G401.6 (cell line): Measurements from ENCODE around the gene ITGA3.

Experiments used
- FAIRE-seq: peaks from 2 replicates; lab custom pipeline; 2012; peaks lifted over from hg19 to GRCh38; lab: Jason Lieb, UNC

The ITGA3 gene

DNA sequence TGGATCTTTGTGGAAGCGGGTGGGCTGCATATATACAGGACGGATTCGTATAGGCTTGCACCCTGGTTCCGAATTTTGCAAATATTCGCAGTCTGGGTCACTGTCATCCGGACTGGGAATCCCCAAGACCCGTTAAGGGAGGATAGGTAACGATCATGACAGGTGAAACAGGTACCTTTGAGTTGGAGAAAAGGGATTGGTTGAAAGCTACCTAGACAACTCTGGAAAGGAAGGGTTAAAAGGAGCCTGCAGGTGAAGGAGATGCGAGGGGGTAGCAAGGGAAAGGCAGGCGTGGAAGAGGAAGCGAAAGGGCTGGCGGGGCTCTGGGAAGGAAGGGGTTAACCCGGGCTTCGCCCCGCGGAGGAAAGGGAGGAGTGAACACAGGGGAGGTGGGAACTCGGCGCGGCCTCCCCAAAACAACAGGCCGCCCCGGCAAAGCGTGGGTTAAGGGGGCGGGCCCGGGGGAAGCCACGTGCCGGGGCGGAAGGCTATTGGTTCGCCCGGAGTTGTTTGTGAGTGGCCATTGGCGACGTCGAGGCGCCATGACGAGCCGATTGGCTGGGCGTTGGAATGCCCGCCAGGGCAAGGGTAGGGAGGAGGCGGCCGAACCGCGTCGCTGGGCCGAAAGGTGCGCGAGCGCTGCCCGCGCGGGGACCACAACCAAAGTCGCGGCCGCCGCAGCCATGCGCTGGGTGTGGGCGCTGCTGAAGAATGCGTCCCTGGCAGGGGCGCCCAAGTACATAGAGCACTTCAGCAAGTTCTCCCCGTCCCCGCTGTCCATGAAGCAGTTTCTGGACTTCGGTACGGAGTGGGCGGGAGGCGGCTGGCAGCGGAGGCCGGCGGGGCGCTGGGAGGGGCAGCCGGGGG is 39.1 kb downstream of the ITGA3 start, which contains the start of gene PDK2:
TSS of gene PDK2 (plus strand) at position 599 of the 867 bp plus-strand sequence. CDS start at position 684, 85 bp downstream.
- peak; percentile 95 for FAIRE-seq

DNA sequence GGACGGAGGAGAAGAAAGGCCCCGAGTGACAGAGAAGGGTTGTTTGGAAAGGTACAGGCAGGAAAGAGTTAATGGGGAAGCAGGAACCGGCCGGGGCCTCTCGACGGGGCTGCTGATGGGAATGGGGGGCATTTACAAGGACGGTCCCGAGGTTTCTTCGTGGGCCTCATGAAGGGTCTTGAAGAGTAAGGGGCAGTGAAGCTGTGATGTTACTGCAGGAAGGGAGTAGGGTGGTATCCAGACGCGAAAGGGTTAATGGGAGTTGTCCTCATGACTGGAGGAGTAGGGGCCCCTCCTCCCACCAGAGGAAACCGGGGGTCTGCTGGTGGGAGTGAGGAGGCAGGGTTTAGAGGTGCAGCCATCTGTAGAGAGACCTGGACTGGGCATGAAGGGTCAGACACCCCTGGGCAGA is 39.7 kb downstream of the ITGA3 start:
- FAIRE-seq, result no peak

DNA sequence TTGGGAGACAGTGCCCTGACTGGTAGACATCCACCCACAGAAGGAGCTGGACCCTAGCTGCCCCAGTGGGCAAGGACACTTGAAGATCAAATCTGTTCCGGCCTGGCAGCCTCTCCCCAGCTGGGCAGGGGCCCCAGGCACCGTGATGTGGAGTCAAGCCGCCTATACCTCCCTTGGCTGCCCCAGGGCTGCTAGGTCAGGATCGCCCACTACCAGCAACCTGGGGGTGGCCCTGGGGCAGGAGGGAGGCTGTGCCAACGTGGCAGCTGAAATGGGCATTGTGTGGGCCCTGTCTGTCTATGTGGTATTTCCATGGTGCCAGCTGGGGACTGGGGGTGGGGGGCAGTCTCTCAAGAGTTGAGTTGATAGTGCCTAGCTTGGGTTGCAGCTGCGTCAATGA is 40.2 kb downstream of the ITGA3 start:
- FAIRE-seq, result no peak

DNA sequence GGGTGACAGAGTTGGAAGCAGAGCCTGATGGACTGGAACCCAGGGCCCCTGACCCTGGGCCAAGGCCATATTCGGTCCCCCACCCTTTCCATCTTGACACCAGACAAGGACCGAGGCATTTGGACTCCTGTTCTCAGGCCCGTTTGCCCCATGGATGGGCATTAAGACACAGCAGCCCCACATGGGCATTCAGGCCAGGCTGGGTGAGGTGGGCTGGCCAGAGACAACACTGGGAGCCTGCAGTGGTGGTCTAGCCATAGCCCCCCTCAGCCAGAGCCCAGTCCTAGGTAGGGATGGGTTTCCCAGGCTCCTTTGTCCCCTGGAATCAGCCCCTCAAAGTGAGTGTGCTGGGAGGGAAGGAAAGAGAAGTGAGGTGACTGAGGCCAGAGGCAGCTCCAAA is 40.8 kb downstream of the ITGA3 start:
- FAIRE-seq, result no peak

- no peak for FAIRE-seq
These were observed 41.5 kb downstream of the ITGA3 start for GRCh38 chr17:50097455-50097854.

- FAIRE-seq, result no peak
These were observed 42.0 kb downstream of the ITGA3 start for GRCh38 chr17:50097926-50098325.

DNA sequence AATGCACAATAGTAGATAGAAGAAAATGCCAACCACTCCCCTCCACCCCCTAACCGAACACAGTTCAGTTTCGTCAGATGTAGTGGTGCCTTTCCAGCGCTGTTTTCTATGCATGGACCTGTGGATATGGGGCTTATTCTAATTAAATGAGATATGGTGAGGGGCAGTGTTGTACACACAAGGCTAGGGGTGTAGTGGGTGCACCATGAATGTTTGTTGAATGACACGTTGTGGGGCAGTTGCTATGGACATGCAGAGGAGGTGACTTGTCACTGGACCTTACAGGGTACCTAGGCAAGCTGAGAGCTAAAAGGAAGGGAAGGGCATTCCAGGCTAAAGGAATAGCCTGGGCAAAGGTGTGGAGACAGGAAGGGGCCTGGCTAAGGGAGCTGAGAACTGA is 42.7 kb downstream of the ITGA3 start:
- no peak for FAIRE-seq

- FAIRE-seq, result no peak
These were observed 43.1 kb downstream of the ITGA3 start for GRCh38 chr17:50099003-50099402.

DNA sequence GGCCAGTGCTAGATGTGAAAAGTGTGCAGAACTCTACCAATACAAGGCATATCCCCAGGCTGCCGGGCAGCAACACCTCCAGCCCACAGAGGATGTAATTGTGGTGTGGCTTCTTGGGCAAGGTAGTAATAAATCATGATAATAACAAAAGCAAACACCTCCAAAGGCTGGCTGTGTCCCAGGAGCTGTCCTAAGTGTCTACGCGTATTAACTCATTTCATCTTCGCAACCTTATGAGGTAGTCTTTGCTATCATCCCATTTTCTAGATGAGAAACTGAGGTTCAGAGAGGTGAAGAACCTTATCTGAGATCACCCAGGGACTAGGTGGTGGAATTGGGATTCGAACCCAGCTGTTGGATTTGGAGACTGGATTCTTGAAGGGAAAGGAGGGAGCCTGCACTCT is 44.6 kb downstream of the ITGA3 start:
- FAIRE-seq, result no peak

- FAIRE-seq, result no peak
These were observed 45.0 kb downstream of the ITGA3 start for GRCh38 chr17:50100921-50101345.

- no peak for FAIRE-seq
These were observed 45.6 kb downstream of the ITGA3 start for GRCh38 chr17:50101346-50102163.

DNA sequence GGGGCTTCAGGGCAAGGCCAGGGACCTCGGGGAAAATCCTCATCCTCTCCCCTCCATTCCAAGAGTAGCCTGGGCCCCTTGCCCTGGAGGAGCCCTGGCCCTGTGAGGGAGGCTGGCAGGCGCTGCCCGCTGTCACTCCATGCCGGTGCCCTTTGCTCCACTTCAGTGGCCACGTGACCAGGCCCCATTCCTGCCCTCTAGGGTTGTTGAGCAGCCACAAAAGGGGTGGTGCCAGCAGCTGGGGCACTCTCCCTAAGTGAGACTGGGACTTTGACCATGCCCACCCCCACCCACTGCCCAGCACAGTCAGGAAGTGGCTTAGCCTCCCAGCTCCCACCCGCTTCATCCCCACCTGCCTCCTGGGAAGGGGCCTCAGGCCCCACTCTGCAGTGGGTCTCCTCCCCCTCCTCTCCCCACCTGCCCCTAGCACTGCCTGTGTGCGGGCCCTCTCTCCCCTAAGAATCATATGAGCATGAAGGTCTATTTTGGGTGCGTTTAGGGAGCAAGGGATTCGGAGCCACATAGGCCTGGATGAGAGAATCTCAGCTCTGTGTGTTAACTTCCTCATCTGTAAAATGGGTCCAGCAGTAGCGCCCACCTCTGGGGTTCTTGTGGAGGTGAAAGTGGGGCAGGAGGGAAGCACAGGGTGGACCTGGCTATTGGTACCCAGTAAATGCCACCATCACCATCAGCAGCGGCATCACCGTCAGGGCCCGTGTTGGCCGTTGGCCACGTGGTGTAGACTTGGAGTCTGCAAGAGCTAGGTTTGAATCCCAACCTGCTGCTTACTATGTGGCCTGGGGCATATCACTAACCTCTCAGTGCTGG is 46.5 kb downstream of the ITGA3 start:
- no peak for FAIRE-seq

- no peak for FAIRE-seq
These were observed 47.3 kb downstream of the ITGA3 start for GRCh38 chr17:50103252-50103651.

DNA sequence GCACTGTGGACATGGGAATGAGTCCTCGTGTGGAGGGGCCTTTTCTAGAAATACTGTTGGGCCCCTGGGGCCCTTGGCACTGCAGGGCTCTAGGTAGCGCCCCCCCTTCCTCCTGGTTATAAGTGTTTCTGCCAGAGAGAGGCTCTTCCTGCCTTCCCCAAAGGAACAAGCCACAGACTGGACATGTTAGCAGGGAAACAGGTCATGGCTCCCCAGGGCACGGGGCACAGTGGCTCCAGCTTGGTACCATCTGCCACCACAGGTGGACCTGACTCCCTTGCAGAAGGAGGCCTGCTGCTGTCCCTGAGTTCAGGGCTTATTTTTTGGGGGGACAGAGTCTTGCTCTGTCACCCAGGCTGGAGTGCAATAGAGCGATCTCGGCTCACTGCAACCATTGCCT is 48.0 kb downstream of the ITGA3 start:
- FAIRE-seq, result no peak

- no peak for FAIRE-seq
These were observed 49.9 kb downstream of the ITGA3 start for GRCh38 chr17:50105811-50106210.

DNA sequence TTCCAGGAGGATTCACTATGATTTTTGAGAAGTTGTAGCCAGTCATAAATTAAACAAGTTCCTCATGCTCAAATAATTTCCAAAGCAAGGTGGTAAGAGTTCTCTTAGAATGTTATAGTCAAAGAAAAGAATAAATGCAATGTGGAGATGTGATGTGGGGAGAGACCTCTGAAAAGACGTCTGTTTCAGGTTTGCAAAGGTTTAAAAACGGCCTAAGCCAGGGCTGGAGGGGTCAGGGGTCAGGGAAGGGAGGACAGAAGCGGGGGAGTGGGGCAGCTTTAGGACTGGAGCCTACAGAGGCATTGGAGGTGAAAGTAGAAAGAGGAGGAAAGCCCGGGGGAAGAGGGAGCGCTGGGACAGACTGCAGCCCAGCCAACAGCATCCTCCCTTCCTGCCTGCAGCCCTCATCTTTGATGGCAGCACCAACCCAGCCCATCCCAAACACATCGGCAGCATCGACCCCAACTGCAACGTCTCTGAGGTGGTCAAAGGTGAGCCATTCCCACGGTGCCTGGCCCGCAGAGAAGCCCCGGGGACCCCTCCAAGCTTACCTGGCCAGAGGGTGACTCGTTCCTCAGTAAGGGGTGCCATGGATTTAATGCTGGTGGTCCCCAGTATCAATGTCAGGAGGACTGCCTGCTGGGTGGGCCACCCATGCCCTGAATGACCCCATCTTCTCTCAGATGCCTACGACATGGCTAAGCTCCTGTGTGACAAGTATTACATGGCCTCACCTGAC is 50.7 kb downstream of the ITGA3 start:
- FAIRE-seq, result no peak

DNA sequence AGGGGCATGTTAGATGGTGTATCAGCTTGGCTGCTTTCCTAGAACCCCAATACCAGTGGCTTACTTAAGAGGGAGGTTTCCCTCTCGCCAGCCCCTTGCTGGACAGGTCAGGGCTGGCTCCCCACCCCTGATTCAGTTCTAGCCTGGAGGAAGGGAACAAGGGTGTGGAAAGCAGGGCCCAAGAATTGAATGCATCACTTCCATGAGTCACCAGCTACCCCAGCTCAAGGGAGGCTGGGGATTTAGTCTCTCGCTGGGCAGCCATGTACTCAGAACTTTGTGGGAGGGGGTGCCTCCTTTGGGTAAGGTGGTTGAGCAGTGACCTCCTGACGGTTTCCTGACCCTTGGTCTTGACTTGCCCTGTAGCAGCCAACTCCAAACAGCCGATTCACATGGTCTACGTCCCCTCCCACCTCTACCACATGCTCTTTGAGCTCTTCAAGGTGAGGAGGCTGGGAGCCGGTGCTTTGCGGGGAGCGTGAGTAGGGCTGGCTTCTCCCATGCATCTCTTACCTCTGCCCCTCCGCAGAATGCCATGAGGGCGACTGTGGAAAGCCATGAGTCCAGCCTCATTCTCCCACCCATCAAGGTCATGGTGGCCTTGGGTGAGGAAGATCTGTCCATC is 52.0 kb downstream of the ITGA3 start:
- FAIRE-seq, result no peak

GRCh38 chr17:50108556-50108955 is 52.6 kb downstream of the ITGA3 start:
- no peak for FAIRE-seq

DNA sequence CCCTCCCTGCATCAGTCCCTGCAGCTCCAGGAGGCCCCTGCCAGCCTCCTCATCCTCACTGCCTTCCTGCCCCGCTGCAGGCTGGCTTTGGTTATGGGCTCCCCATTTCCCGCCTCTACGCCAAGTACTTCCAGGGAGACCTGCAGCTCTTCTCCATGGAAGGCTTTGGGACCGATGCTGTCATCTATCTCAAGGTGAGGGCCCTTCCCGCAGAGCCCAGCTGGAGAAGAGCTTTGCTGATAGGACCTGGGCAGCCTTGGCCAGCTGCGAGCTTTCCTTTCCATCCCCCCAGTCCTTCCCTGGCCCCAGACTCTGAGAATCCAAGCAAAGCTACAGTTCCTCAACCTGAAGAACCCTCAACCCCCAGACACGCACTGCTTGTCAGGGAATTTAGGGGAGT is 53.3 kb downstream of the ITGA3 start:
- no peak for FAIRE-seq

- no peak for FAIRE-seq
These were observed 53.9 kb downstream of the ITGA3 start for GRCh38 chr17:50109785-50110184.
